LNCaP clone FGC (cell line): ENCODE data around the gene CXCR4.

Experiments
- DNase-seq: peaks from one replicate; pipeline ENCODE4 v3.0.0-alpha.2; 2011; ENCODE audit warnings: low read depth
- H3K4me3 ChIP-seq: 2 replicates; pipeline ENCODE4 v1.5.1; 2011; ENCODE audit warnings: mild to moderate bottlenecking, low read depth, low read length, control low read depth
- TF ChIP-seq, protein P1 (sequence below): IDR thresholded peaks from 2 replicates; pipeline ENCODE4 v1.5.1; 2012; ENCODE audit warnings: mild to moderate bottlenecking; ENCODE audit not compliant: control insufficient read depth, insufficient read depth; ENCODE audit errors: extremely low read depth

Gene CXCR4

GRCh38 chr2:136136931-136137330 is 19.0 kb upstream of the CXCR4 start:
- TF ChIP-seq, protein P1, sequence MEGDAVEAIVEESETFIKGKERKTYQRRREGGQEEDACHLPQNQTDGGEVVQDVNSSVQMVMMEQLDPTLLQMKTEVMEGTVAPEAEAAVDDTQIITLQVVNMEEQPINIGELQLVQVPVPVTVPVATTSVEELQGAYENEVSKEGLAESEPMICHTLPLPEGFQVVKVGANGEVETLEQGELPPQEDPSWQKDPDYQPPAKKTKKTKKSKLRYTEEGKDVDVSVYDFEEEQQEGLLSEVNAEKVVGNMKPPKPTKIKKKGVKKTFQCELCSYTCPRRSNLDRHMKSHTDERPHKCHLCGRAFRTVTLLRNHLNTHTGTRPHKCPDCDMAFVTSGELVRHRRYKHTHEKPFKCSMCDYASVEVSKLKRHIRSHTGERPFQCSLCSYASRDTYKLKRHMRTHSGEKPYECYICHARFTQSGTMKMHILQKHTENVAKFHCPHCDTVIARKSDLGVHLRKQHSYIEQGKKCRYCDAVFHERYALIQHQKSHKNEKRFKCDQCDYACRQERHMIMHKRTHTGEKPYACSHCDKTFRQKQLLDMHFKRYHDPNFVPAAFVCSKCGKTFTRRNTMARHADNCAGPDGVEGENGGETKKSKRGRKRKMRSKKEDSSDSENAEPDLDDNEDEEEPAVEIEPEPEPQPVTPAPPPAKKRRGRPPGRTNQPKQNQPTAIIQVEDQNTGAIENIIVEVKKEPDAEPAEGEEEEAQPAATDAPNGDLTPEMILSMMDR: no peak
- no peak for DNase-seq
- no peak overlapping the region for H3K4me3 ChIP-seq

- no peak overlapping the region for H3K4me3 ChIP-seq
- DNase-seq: no peak
- TF ChIP-seq, protein P1: no peak
These were observed 18.3 kb upstream of the CXCR4 start for GRCh38 chr2:136135921-136136906.

- TF ChIP-seq, protein P1: no peak
- no peak overlapping the region for H3K4me3 ChIP-seq
- DNase-seq: no peak
These were observed 17.5 kb upstream of the CXCR4 start for GRCh38 chr2:136135462-136135861.

- no peak overlapping the region for H3K4me3 ChIP-seq
- TF ChIP-seq, protein P1: no peak
- no peak for DNase-seq
These were observed 16.2 kb upstream of the CXCR4 start for GRCh38 chr2:136134126-136134525.

GRCh38 chr2:136133586-136133985 is 15.6 kb upstream of the CXCR4 start:
- no peak overlapping the region for H3K4me3 ChIP-seq
- DNase-seq: no peak
- TF ChIP-seq, protein P1: no peak

- TF ChIP-seq, protein P1: no peak
- no peak overlapping the region for H3K4me3 ChIP-seq
- no peak for DNase-seq
These were observed 15.2 kb upstream of the CXCR4 start for GRCh38 chr2:136133176-136133575.
